HG03196 (cell line): Measurements from ENCODE around the gene SREK1.
A peak's percentile ranks its signal among the peaks of the same experiment; 100 is the strongest.
"Not testable (repeated sequence)": the region's sequence is repeated elsewhere in the genome, so short reads cannot be mapped to it uniquely, and the experiment has no call there.

Experiments used
- ATAC-seq: cut with Tn5 transposase; IDR thresholded peaks from one replicate; pipeline ENCODE4 v1.9.1; 2021; ENCODE audit not compliant: unreplicated experiment

Gene SREK1

GRCh38 chr5:66144074-66144833 is at the start of gene SREK1:
SREK1 (plus strand) TSS chr5:66144300; CDS start chr5:66144377, 77 bp downstream.
- peak; percentile 92 for ATAC-seq

- no peak for ATAC-seq
Measured at GRCh38 chr5:66100851-66101250, 43.2 kb upstream of the SREK1 start.

GRCh38 chr5:66113160-66113559 is 30.9 kb upstream of the SREK1 start:
- ATAC-seq, result no peak

GRCh38 chr5:66118304-66118703 is 25.8 kb upstream of the SREK1 start:
- ATAC-seq, result no peak

GRCh38 chr5:66122379-66123034 is 21.6 kb upstream of the SREK1 start:
- no peak for ATAC-seq

- no peak for ATAC-seq
Measured at GRCh38 chr5:66129144-66129543, 15.0 kb upstream of the SREK1 start.

- no peak for ATAC-seq
Measured at GRCh38 chr5:66130493-66130892, 13.6 kb upstream of the SREK1 start.

- no peak for ATAC-seq
Measured at GRCh38 chr5:66134407-66134861, 9.7 kb upstream of the SREK1 start.

GRCh38 chr5:66136053-66136452 is 8.0 kb upstream of the SREK1 start:
- ATAC-seq, result no peak

- ATAC-seq, result not testable (repeated sequence)
Measured at GRCh38 chr5:66136944-66137343, 7.2 kb upstream of the SREK1 start.

GRCh38 chr5:66138637-66139317 is 5.3 kb upstream of the SREK1 start:
- ATAC-seq, result no peak

GRCh38 chr5:66139318-66139712 is 4.8 kb upstream of the SREK1 start:
- no peak for ATAC-seq

GRCh38 chr5:66142417-66142816 is 1.7 kb upstream of the SREK1 start:
- no peak for ATAC-seq

GRCh38 chr5:66143473-66144073 is 527 bp upstream of the SREK1 start:
- ATAC-seq, result no peak

GRCh38 chr5:66144834-66145390 is 812 bp downstream of the SREK1 start:
- peak; percentile 39 for ATAC-seq

- ATAC-seq, result no peak
Measured at GRCh38 chr5:66145737-66146136, 1.6 kb downstream of the SREK1 start.

- no peak for ATAC-seq
Measured at GRCh38 chr5:66149950-66150349, 5.8 kb downstream of the SREK1 start.

- no peak for ATAC-seq
Measured at GRCh38 chr5:66151030-66151429, 6.9 kb downstream of the SREK1 start.

GRCh38 chr5:66151491-66151890 is 7.4 kb downstream of the SREK1 start:
- no peak for ATAC-seq

- no peak for ATAC-seq
Measured at GRCh38 chr5:66157046-66157445, 12.9 kb downstream of the SREK1 start.

GRCh38 chr5:66161356-66161755 is 17.3 kb downstream of the SREK1 start:
- no peak for ATAC-seq
